Muscle layer of colon (tissue), 2 donors: ENCODE results near the gene BCORL1.

Experiments
- H3K27ac ChIP-seq: one replicate; pipeline ENCODE4 v1.7.0; 2013; ENCODE audit warnings: low read depth, mild to moderate bottlenecking, low read length, moderate library complexity
- H3K27me3 ChIP-seq, 2 donors: one replicate each; pipeline ENCODE4 v1.7.0; 2013; ENCODE audit warnings: low read length in 2 of 2, mild to moderate bottlenecking in 2 of 2; ENCODE audit not compliant: insufficient read depth in 2 of 2, control insufficient read depth in 1 of 2
- H3K36me3 ChIP-seq: one replicate; pipeline ENCODE4 v1.7.0; 2013; ENCODE audit warnings: mild to moderate bottlenecking, low read length; ENCODE audit not compliant: insufficient read depth
- H3K4me1 ChIP-seq: one replicate; pipeline ENCODE4 v1.7.0; 2013; ENCODE audit warnings: mild to moderate bottlenecking, low read length; ENCODE audit not compliant: insufficient read depth
- H3K4me3 ChIP-seq, 2 donors: one replicate each; pipeline ENCODE4 v1.7.0; 2013; ENCODE audit warnings: low read length in 2 of 2, low read depth in 1 of 2, mild to moderate bottlenecking in 1 of 2, moderate library complexity in 1 of 2
- H3K9ac ChIP-seq: one replicate; pipeline ENCODE4 v1.7.0; 2013; ENCODE audit warnings: low read length
- H3K9me3 ChIP-seq: one replicate; pipeline ENCODE4 v1.7.0; 2013; ENCODE audit warnings: mild to moderate bottlenecking, low read length
- donor health status: abdominal sarcoma.
- donor health status: Adenocarcinoma of cecum.

The BCORL1 gene

GRCh38 chrX:130085551-130086446, 103.4 kb downstream of the BCORL1 start:
- no peaks in the 10 kb centered on the region for H3K27me3 ChIP-seq
- H3K27ac ChIP-seq = no peak overlapping the region
- no peaks in the 10 kb centered on the region for H3K9me3 ChIP-seq
- no peak overlapping the region for H3K9ac ChIP-seq
- H3K36me3 ChIP-seq = no peaks in the 10 kb centered on the region
- H3K4me3 ChIP-seq = no peak overlapping the region
- peaks cover 8% of the 10 kb centered on the region for H3K4me1 ChIP-seq

DNA sequence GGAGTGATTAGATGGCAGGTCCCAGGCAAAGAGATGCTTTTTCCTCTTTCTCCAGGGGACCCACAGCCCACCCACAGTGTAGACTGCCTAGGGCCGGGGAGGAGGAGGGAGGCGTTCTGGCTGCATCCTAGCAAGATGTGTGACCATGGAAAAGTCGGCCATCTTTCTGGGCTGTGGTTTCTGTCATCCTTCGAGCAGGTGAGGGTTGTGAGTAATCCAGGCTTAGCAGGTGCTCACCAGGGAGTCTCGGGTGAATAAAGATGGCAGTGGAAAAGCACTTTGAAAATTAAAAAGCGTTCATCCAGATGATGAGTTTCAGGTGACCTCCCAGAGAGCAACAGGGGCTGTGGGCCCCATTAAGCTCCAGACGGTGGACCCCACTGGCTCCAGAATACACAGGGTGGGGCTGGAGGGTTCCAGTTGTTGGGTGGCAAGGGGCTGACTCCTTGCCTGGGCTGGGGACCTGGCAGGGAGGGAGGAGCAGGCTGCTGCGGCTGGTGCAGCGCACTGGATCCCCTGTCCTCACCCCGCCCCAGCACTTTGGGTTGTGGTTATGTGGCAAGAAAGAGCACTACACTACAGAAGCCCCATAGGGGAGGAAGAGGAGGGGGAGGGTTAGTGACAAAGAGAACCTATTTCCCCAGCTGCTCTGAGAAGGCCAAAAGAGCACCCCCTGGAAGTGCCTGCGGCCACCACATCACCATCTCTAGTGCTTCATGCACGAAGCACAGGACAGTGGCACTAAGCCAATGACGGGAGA, 104.2 kb downstream of the BCORL1 start:
- Histone ChIP-seq H3K9ac (no peak overlapping the region), H3K27ac (no peak overlapping the region), H3K4me1 (peaks cover 3% of the 10 kb centered on the region), H3K27me3 (no peaks in the 10 kb centered on the region), H3K36me3 (no peaks in the 10 kb centered on the region), H3K4me3 (no peak overlapping the region), H3K9me3 (no peaks in the 10 kb centered on the region)

DNA sequence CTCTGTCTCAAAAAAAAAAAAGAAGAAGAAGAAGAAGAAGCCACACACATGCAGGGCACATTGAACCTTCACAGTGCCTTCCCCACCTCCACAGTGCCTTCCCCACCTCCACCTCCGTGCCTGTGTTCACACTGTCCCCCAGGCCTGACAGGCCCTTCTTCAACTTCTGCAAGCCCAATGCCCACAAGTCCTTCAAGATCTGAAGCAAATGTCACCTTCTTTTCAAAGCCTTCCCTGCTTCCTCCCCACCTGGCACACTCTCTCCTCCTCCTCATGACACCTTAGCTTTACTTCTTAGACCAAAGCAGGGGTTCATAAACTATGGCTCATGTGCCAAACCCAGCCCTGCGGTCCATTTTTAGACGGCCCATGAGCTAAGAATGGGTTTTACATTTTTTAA, 107.9 kb downstream of the BCORL1 start:
- H3K27me3 ChIP-seq = peaks cover 0 to 8% of the 10 kb centered on the region in 2 donors
- H3K4me3 ChIP-seq = no peak overlapping the region
- no peak overlapping the region for H3K9ac ChIP-seq
- no peaks in the 10 kb centered on the region for H3K36me3 ChIP-seq
- no peak overlapping the region for H3K27ac ChIP-seq
- no peaks in the 10 kb centered on the region for H3K4me1 ChIP-seq
- no peaks in the 10 kb centered on the region for H3K9me3 ChIP-seq

DNA sequence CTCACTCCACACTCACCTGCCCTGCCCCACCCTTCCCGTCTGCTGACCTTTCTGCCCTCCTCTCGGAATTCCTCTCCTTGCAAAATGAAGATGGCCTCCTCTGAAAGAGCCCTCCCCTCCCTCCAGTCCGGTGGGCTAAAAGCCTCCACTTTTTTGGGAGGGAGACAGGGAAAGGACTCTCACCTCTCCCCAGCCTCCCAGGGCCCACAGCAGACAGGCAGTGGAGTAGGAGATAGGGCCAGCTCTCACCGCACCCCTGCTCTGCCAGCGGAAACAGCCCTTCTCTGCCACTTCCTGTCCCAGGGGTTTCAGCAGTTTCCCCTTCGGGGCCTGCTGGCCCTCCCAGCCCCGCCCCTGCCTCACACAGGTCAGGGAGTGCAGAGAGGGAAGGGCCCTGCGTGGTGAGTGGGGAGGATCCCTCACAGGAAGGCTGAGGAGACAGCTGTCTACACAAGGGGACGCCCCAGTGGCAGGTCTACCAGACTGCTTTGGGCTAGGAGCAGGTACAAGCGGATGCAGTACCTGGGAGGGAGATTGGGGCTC, 109.6 kb downstream of the BCORL1 start:
- Histone ChIP-seq H3K9me3 (no peaks in the 10 kb centered on the region), H3K4me3 (no peak overlapping the region), H3K27me3 (peaks cover 0 to 11% of the 10 kb centered on the region in 2 donors), H3K4me1 (no peaks in the 10 kb centered on the region), H3K27ac (no peak overlapping the region), H3K36me3 (no peaks in the 10 kb centered on the region), H3K9ac (no peak overlapping the region)

DNA sequence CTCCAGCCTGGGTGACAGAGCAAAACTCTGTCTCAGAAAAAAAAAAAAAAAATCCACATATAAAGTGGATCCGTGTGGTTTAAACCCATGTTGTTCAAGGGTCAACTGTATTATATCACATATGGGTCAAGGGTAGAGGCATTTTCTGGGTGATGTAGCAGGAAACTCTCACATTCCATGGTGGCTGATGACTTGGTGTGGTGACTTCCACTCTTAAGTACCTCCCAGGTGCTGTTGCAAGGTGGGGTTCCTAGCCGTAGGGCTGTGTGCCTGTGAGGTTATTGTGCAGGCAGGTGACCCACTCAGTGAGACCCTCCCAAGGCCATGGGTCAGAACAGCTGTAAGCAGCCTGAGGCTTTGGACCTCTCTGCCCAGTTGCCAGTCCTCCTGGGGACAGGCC, 110.8 kb downstream of the BCORL1 start:
- Histone ChIP-seq H3K4me3 (no peak overlapping the region), H3K9ac (no peak overlapping the region), H3K36me3 (no peaks in the 10 kb centered on the region), H3K27me3 (peaks cover 0 to 11% of the 10 kb centered on the region in 2 donors), H3K9me3 (no peaks in the 10 kb centered on the region), H3K4me1 (no peaks in the 10 kb centered on the region), H3K27ac (no peak overlapping the region)

GRCh38 chrX:130094696-130095095, 112.3 kb downstream of the BCORL1 start:
- H3K27ac ChIP-seq = no peak overlapping the region
- no peaks in the 10 kb centered on the region for H3K4me1 ChIP-seq
- peaks cover 0 to 11% of the 10 kb centered on the region in 2 donors for H3K27me3 ChIP-seq
- no peaks in the 10 kb centered on the region for H3K36me3 ChIP-seq
- H3K9me3 ChIP-seq = no peaks in the 10 kb centered on the region
- no peak overlapping the region for H3K4me3 ChIP-seq
- no peak overlapping the region for H3K9ac ChIP-seq

GRCh38 chrX:130095249-130096030, 113.0 kb downstream of the BCORL1 start:
- Histone ChIP-seq H3K27me3 (peaks cover 0 to 11% of the 10 kb centered on the region in 2 donors), H3K4me1 (no peaks in the 10 kb centered on the region), H3K36me3 (no peaks in the 10 kb centered on the region), H3K4me3 (no peak overlapping the region), H3K9ac (no peak overlapping the region), H3K27ac (no peak overlapping the region), H3K9me3 (no peaks in the 10 kb centered on the region)

- Histone ChIP-seq H3K4me1 (no peaks in the 10 kb centered on the region), H3K4me3 (no peak overlapping the region), H3K9ac (no peak overlapping the region), H3K9me3 (no peaks in the 10 kb centered on the region), H3K27me3 (peaks cover 0 to 3% of the 10 kb centered on the region in 2 donors), H3K36me3 (no peaks in the 10 kb centered on the region), H3K27ac (no peak overlapping the region)
Measured at GRCh38 chrX:130097507-130098209, 115.2 kb downstream of the BCORL1 start.

GRCh38 chrX:130098210-130098552, 115.7 kb downstream of the BCORL1 start:
- H3K4me1 ChIP-seq = no peaks in the 10 kb centered on the region
- no peak overlapping the region for H3K4me3 ChIP-seq
- H3K27me3 ChIP-seq = peaks cover 0 to 3% of the 10 kb centered on the region in 2 donors
- no peaks in the 10 kb centered on the region for H3K9me3 ChIP-seq
- no peaks in the 10 kb centered on the region for H3K36me3 ChIP-seq
- H3K9ac ChIP-seq = no peak overlapping the region
- H3K27ac ChIP-seq = no peak overlapping the region

- no peaks in the 10 kb centered on the region for H3K9me3 ChIP-seq
- H3K9ac ChIP-seq = no peak overlapping the region
- no peak overlapping the region for H3K27ac ChIP-seq
- peaks cover 0 to 3% of the 10 kb centered on the region in 2 donors for H3K27me3 ChIP-seq
- H3K4me1 ChIP-seq = no peaks in the 10 kb centered on the region
- no peak overlapping the region for H3K4me3 ChIP-seq
- H3K36me3 ChIP-seq = no peaks in the 10 kb centered on the region
Measured at GRCh38 chrX:130100180-130100579, 117.7 kb downstream of the BCORL1 start.
